Heart right ventricle (tissue), 16 donors: ENCODE results near the gene PITX3. TPM values are rescaled to one million over a fixed set of nuclear protein-coding genes. Genes with fewer than 3 reads are reported as not detected.
A peak's percentile ranks its signal among the peaks of the same experiment; 100 is the strongest.

Source experiments
- ATAC-seq, 8 donors: fragments of 200-7000 bp; cut with Tn5 transposase; one replicate each; pipeline ENCODE4 v1.9.1; 2020; ENCODE audit warnings: mild to moderate bottlenecking in 8 of 8, moderate library complexity in 8 of 8, moderate number of reproducible peaks in 1 of 8
- DNase-seq, 2 donors: peaks; one replicate each; pipeline ENCODE4 v3.0.0-alpha.2; 2020
- H3K27ac ChIP-seq, 10 donors: fragments of 200-600 bp; sonication (generic) in 2 of 10; one replicate each; pipeline versions ENCODE4 v1.5.0 to v1.8.0; 2020 to 2022; ENCODE audit warnings: mild to moderate bottlenecking in 3 of 10
- H3K27me3 ChIP-seq, 7 donors: fragments of 200-600 bp; one replicate each; pipeline ENCODE4 v1.8.0; 2021 to 2022; ENCODE audit warnings: mild to moderate bottlenecking in 2 of 7
- H3K36me3 ChIP-seq, 9 donors: fragments of 200-600 bp; sonication (generic) in 1 of 9; one replicate each; pipeline versions ENCODE4 v1.5.0 to v1.8.0; 2020 to 2022; ENCODE audit warnings: mild to moderate bottlenecking in 2 of 9
- H3K4me1 ChIP-seq, 9 donors: fragments of 200-600 bp; sonication (generic) in 1 of 9; one replicate each; pipeline versions ENCODE4 v1.5.0 to v1.8.0; 2020 to 2022; ENCODE audit warnings: mild to moderate bottlenecking in 4 of 9
- H3K4me3 ChIP-seq, 10 donors: fragments of 200-600 bp; sonication (generic) in 2 of 10; one replicate each; pipeline versions ENCODE4 v1.5.0 to v1.8.0; 2020 to 2022; ENCODE audit warnings: mild to moderate bottlenecking in 7 of 10, moderate library complexity in 2 of 10
- H3K9me3 ChIP-seq, 11 donors: fragments of 200-600 bp in 10 of 11; sonication (generic) in 2 of 11; one replicate each; pipeline versions ENCODE4 v1.5.0 to v1.8.0; 2013 to 2022; ENCODE audit warnings: mild to moderate bottlenecking in 2 of 11, control low read depth in 1 of 11, moderate library complexity in 1 of 11
- CTCF ChIP-seq, 9 donors: fragments of 200-600 bp; sonication (generic) in 2 of 9; IDR thresholded peaks; one replicate each; pipeline versions ENCODE4 v1.5.0 to v1.8.0; 2021 to 2022; ENCODE audit warnings: antibody characterized with exemption in 9 of 9, mild to moderate bottlenecking in 5 of 9, moderate library complexity in 1 of 9
- WGBS, 2 donors: extraction: QIAGEN DNeasy Blood & Tissue Kit; methylation state at CpG; one replicate each; pipeline ENCODE4 v1.1.7; 2013; ENCODE audit warnings: inconsistent platforms in 1 of 2; 5-methylcytosine and 5-hydroxymethylcytosine counted together
- intact Hi-C, 10 donors: fragments of 100-400 bp; cut with DNase I; formaldehyde crosslinking; loops; one replicate each; pipeline versions ENCODE4 v1.11.1 to v1.14.2; 2022
- polyA plus RNA-seq, 2 donors: library from polyadenylated mRNA; stranded (reverse); fragments of 200-250 nt; gene quantifications; one replicate each; pipeline ENCODE4 v1.2.3, GENCODE V29; 2013
- total RNA-seq, 10 donors: library from RNA; stranded (reverse); fragmentation: NEBNext Ultra II Directional in 3 of 10; extraction: Animal tissue kit (Norgen Biotek cat#: 25700) in 3 of 10; gene quantifications; one replicate each; pipeline versions ENCODE4 v1.2.1 to v1.2.4, GENCODE V29; 2021 to 2023
- donor health status: Arrhythmogenic right ventricular cardiomyopathy.
- donor health status: ischemic (EF 13 %, LVEDD 7.1; RV severe dilation, severe dysfunction).
- donor health status: healthy with polysubstance abuse.
- donor health status: DM: no; HTN: yes; CAD: no.
- donor health status: DM: no; HTN: no; CAD: no.
- donor health status: ischemic (EF 25% LVEDD 6.9; RV normal size, moderate dysfunction).
- donor health status: ischemic (EF 25% LVEDD 5.7; RV mildly dilated, moderate dysfunction).
- donor health status: healthy.
- donor health status: DM: yes; HTN: yes; CAD: no.
- donor health status: Ischemic cardiomyopathy.
- donor health status: ischemic (EF 35%, LVEDD 5.7; RV mildly dilated, moderate dysfunction).
- donor health status: nonischemic (EF 11% LVEDD 7.7; RV severe dilation, severe dysfunction).
- donor health status: DM: yes; HTN: yes; CAD: no.
- donor health status: PGD.
- donor health status: ischemic (EF 29% LVEDD 5.4; RV normal size, mild dysfunction).
- donor health status: nonischemic (EF 23%, LVEDD 6.1; RV moderate dilation, normal function).

The PITX3 gene
- total and polyA plus RNA-seq, 12 donors, result 0.21 to 10.4 (median 1.1) TPM

DNA sequence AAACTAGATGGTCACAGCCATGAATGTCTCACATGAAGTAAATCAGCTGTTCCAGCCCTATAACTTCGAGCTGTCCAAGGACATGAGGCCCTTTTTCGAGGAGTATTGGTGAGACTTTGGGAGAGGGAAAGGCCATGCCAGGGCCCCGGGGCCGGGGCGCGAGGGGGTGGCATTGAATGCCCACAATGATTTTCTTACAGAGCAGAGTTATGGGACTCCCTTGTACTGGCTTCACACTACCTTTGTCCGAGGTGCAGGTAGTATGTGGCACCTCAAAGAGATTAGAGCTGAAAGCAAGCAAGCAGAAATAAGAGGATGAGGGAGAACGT, 14.8 kb downstream of the PITX3 start:
- WGBS, 2 donors, result 59 to 64% methylated on average over 8 of the region's 8 CpGs
- peak overlapping the region in 7 of 10 donors; percentile 18 to 49 (median 45) for H3K4me3 ChIP-seq
- H3K4me1 ChIP-seq, result peaks cover 9 to 51% (median 30%) of the 10 kb centered on the region in 9 donors
- peaks cover 0 to 33% (median 16%) of the 10 kb centered on the region in 7 donors for H3K27me3 ChIP-seq
- no peak for TF ChIP-seq CTCF (IDR thresholded peaks at IDR 0.05)
- intact Hi-C loops, result loop anchor here in 8 of 10 donors (5.0 to 10.0 kb wide), 4 partner anchors 59 to 348 kb away; partner anchors contain the start of gene NFKB2 (in 4 of the 8)
- ATAC-seq (no peak), DNase-seq (no peak)
- no peaks in the 10 kb centered on the region for H3K36me3 ChIP-seq
- peak overlapping the region in 3 of 10 donors; percentile 75 to 89 (median 81) for H3K27ac ChIP-seq
- no peaks in the 10 kb centered on the region for H3K9me3 ChIP-seq

- 5 to 6% methylated on average over 46 to 47 of the region's 47 CpGs for WGBS, 2 donors
- peaks cover 0 to 27% (median 10%) of the 10 kb centered on the region in 7 donors for H3K27me3 ChIP-seq
- intact Hi-C loops, result loop anchor here in 8 of 10 donors (5.0 to 10.0 kb wide), 4 partner anchors 59 to 349 kb away; partner anchors contain the start of gene NFKB2 (in 4 of the 8)
- peak within 1 kb of the TSS in 7 of 10 donors; percentile 18 to 49 (median 45) for H3K4me3 ChIP-seq
- H3K36me3 ChIP-seq, result no peaks in the 10 kb centered on the region
- H3K27ac ChIP-seq, result peak within 1 kb of the TSS; percentile 19 to 89 (median 74)
- peaks cover 6 to 44% (median 23%) of the 10 kb centered on the region in 9 donors for H3K4me1 ChIP-seq
- ATAC-seq, result peak; percentile 93 to 98 (median 98)
- peak in 3 of 9 donors; percentile 1 to 10 (median 5) for TF ChIP-seq CTCF (IDR thresholded peaks at IDR 0.05)
- H3K9me3 ChIP-seq, result no peaks in the 10 kb centered on the region
- DNase-seq, result peak; percentile 93 to 96
These were observed 15.4 kb downstream of the PITX3 start, which contains the start of gene ELOVL3 for GRCh38 chr10:102225646-102226541. Gene ELOVL3 (plus strand): TSS chr10:102226299. CDS start chr10:102226549, 250 bp downstream.

- H3K36me3 ChIP-seq, result no peaks in the 10 kb centered on the region
- peaks cover 0 to 28% (median 14%) of the 10 kb centered on the region in 9 donors for H3K4me1 ChIP-seq
- TF ChIP-seq CTCF (IDR thresholded peaks at IDR 0.05), result no peak
- WGBS, 2 donors, result 86 to 90% methylated on average over 5 of the region's 5 CpGs
- no peaks in the 10 kb centered on the region for H3K9me3 ChIP-seq
- no peak overlapping the region for H3K4me3 ChIP-seq
- no peak for DNase-seq
- no peak overlapping the region for H3K27ac ChIP-seq
- no peak for ATAC-seq
- intact Hi-C loops, result loop anchor here in 3 of 10 donors (5.0 to 10.0 kb wide), 3 partner anchors 50 to 352 kb away; no protein-coding TSS in a partner anchor
- peaks cover 0 to 12% (median 0%) of the 10 kb centered on the region in 7 donors for H3K27me3 ChIP-seq
These were observed 18.5 kb downstream of the PITX3 start for GRCh38 chr10:102222797-102223196.

DNA sequence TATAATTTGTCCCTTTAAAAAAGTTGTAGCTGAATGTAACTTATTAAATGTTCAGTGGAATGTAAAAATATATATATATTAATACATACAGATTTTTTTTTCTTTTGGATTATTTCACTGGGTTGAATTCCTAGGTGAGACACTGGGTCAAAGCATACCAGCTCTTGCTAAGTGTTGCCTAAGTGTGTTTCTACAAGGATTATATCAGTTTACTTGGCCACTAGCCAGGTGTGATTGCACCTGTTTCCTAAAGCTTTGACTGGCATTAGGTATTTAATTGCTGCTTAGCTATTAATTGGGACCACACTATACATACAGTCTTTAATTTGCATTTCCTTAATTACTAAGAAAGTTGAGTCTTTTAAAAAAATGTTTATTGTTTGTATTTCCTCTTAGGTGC, 20.7 kb downstream of the PITX3 start:
- intact Hi-C loops, result loop anchor here in 3 of 10 donors (5.0 to 10.0 kb wide), 3 partner anchors 48 to 354 kb away; no protein-coding TSS in a partner anchor
- Histone ChIP-seq H3K27ac (no peak overlapping the region), H3K4me3 (no peak overlapping the region), H3K9me3 (no peaks in the 10 kb centered on the region), H3K36me3 (no peaks in the 10 kb centered on the region), H3K4me1 (peaks cover 0 to 8% (median 5%) of the 10 kb centered on the region in 9 donors), H3K27me3 (peaks cover 0 to 4% (median 0%) of the 10 kb centered on the region in 7 donors)
- ATAC-seq, result no peak
- TF ChIP-seq CTCF (IDR thresholded peaks at IDR 0.05), result no peak
- DNase-seq, result no peak
